CD1c-positive myeloid dendritic cell (primary cell): ENCODE data around the gene ASS1.

Experiments used
- DNase-seq: peaks from one replicate; pipeline ENCODE4 v3.0.0-alpha.2; 2016; ENCODE audit errors: extremely low spot score

The ASS1 gene

GRCh38 chr9:130532426-130533080 lies 87.8 kb downstream of the ASS1 start:
- DNase-seq = no peak

- no peak for DNase-seq
Observed at GRCh38 chr9:130535818-130536521, 91.2 kb downstream of the ASS1 start.

GRCh38 chr9:130536701-130537107 lies 91.9 kb downstream of the ASS1 start:
- no peak for DNase-seq

- peak; percentile 34 for DNase-seq
Observed at GRCh38 chr9:130537346-130538050, 92.7 kb downstream of the ASS1 start.

GRCh38 chr9:130539420-130540223 lies 94.9 kb downstream of the ASS1 start:
- DNase-seq = no peak

GRCh38 chr9:130541533-130541932 lies 96.8 kb downstream of the ASS1 start:
- no peak for DNase-seq

GRCh38 chr9:130542038-130542437 lies 97.3 kb downstream of the ASS1 start:
- DNase-seq = no peak

GRCh38 chr9:130542457-130543228 lies 97.9 kb downstream of the ASS1 start:
- DNase-seq = no peak

- DNase-seq = no peak
Observed at GRCh38 chr9:130543368-130543767, 98.6 kb downstream of the ASS1 start.

GRCh38 chr9:130543859-130544258 lies 99.1 kb downstream of the ASS1 start:
- no peak for DNase-seq

GRCh38 chr9:130544364-130544763 lies 99.6 kb downstream of the ASS1 start:
- DNase-seq = no peak

GRCh38 chr9:130548103-130548502 lies 103.3 kb downstream of the ASS1 start:
- no peak for DNase-seq

GRCh38 chr9:130549093-130549735 lies 104.5 kb downstream of the ASS1 start:
- DNase-seq = no peak
